HG03103 (cell line): ENCODE results near the gene PMIS2.
"Not testable (repeated sequence)": the region's sequence is repeated elsewhere in the genome, so short reads cannot be mapped to it uniquely, and the experiment has no call there.

ENCODE experiments used
- ATAC-seq: cut with Tn5 transposase; IDR thresholded peaks from one replicate; pipeline ENCODE4 v1.9.1; 2021; ENCODE audit warnings: low read depth; ENCODE audit not compliant: unreplicated experiment

The PMIS2 gene

GRCh38 chr19:35587321-35587720 lies 1.3 kb downstream of the PMIS2 start:
- no peak for ATAC-seq

- ATAC-seq: no peak
These were observed 4.9 kb downstream of the PMIS2 start for GRCh38 chr19:35590875-35591274.

GRCh38 chr19:35592226-35592625 lies 6.3 kb downstream of the PMIS2 start:
- ATAC-seq: no peak

DNA sequence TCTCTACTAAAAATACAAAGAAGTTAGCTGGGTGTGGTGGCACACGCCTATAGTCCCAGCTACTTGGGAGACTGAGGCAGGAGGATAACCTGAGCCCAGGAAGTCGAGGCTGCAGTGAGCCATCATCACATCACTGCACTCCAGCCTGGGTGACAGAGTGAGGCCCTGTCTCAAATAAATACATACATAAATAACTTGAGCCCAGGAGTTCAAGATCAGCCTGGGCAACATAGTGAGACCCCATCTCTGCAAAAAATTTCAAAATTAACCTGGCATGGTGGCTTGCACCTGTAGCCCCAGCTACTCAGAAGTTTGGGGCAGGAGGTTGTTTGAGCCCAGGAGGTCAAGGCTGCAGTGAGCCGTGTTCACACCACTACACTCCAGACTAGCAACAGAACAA lies 9.1 kb downstream of the PMIS2 start:
- ATAC-seq: not testable (repeated sequence)

DNA sequence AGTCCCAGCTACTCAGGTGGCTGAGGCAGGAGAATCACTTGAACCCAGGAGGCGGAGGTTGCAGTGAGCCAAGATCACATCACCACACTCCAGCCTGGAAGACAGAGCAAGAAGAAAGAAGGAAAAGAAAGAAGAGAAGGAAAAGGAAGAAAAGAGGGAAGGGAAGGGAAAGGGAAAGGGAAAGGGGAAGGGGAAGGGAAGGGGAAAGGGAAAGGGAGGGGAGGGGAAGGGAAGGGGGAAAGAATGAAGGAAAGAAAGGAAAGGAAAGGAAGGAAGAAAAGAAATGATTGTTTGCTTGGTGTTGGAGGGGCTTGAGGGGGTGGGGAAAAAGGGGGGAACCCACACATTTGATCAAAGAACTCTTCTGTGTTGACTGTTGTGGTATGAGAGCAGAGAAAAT lies 10.0 kb downstream of the PMIS2 start:
- no peak for ATAC-seq

DNA sequence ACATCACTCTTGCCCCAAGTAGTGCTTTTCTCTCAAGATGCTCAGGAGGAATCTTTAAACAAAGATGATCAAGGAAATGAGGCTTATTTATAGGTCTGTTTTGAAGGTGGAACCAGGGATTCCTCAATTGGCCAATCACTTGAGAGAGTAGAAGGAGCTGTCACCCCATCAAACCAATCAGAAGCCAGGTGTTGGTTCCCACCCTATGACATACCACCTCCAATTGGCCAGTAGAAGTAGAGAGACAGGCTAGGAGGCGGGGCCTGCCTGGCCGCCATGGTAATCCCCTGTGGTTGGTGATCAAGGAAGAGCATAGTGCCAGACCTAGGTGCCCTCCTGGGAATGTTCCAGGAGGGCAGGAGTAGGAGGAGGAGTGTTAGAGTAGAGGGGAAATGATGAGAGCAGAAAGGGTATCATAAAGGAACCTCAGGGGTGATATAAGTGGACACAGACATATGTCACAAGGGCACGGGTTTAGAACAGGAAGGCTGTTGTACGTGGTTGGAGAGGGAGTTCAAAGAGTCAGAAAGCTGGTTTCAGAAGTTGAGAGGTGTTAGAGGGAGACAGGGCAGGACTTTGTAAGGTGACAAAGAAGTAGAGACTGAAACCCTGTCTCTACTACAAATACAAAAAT lies 10.5 kb downstream of the PMIS2 start:
- no peak for ATAC-seq

DNA sequence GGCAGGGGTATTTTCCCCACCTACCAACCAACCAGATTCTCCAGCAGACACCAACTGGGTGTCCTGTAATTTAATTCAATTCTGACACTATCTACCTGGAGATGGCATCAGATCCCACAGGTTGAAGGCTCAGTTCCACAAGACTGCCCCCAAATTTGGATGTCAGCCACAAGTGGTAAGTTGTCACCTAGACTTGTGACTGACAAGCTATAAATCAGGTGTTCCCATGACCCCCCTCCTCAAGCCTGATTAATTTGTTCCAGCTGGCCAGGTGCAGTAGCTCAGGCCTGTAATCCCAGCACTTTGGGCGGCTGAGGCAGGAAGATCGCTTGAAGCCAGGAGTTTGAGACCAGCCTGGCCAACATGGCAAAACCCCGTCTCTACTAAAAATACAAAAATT lies 16.0 kb downstream of the PMIS2 start:
- ATAC-seq: no peak

DNA sequence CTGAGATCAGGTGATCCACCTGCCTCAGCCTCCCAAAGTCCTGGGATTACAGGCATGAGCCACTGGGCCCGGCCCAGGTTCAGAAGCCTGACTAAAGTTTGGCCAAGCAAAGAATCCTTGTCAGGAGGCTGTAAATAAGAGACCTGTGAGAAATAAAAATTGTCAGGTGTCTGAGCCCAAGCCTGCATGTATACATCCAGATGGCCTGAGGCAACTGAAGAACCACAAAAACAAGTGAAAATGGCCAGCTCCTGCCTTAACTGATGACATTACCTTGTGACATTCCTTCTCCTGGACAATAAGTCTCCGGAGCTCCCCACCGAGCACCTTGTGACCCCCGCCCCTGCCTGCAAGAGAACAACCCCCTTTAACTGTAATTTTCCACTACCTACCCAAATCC lies 18.5 kb downstream of the PMIS2 start:
- not testable (repeated sequence) for ATAC-seq

GRCh38 chr19:35607170-35607569 lies 21.2 kb downstream of the PMIS2 start:
- not testable (repeated sequence) for ATAC-seq

GRCh38 chr19:35607661-35608060 lies 21.7 kb downstream of the PMIS2 start:
- no peak for ATAC-seq

GRCh38 chr19:35608251-35608650 lies 22.3 kb downstream of the PMIS2 start:
- ATAC-seq: no peak

DNA sequence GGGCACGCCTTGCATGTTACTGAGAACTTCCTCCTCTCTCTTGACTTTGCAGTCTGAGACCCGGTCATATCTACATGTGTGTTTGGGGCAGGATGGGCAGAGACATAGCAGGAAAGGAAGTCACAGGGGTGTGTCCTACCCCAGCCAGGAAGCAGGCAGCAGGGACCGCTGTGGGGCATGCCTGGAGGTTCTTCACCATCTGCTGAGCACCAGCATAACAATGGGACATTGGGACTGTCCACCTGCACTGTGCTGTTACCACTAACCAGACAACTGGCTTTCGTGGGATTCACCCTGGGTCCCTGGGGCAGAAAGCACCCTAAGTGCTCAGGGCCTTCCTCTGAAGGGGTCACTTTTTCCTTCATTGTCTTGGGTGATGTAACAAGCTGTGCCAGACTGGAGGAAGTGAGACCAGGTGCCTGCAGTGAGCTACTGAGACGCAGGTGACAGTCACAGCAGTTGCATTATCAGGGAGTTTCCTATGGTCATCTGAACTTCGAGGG lies 23.9 kb downstream of the PMIS2 start:
- no peak for ATAC-seq

GRCh38 chr19:35612224-35612558 lies 26.2 kb downstream of the PMIS2 start:
- no peak for ATAC-seq

GRCh38 chr19:35612559-35613321 lies 26.8 kb downstream of the PMIS2 start, which contains the start of gene HAUS5:
HAUS5 (plus strand) TSS chr19:35612735; CDS start chr19:35612795, 60 bp downstream.
- peak; percentile 70 for ATAC-seq

- no peak for ATAC-seq
These were observed 27.6 kb downstream of the PMIS2 start for GRCh38 chr19:35613574-35613973.

- ATAC-seq: no peak
These were observed 29.1 kb downstream of the PMIS2 start for GRCh38 chr19:35615036-35615435.

DNA sequence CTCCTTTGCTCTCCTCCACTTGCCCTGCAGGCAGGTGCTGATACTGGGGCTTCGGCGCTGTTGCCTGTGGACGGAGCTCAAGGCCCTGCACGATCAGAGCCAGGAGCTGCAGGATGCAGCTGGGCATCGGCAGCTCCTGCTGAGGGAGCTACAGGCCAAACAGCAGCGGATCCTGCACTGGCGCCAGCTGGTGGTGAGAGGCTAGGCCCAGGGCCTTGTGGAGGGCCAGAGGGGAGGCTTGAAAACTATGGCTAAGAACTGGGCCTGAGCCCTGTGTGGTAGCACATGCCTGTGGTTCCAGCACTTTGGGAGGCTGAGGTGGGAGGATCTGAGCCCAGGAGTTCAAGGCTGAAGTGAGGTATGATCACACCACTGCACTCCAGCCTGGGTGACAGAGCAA lies 32.9 kb downstream of the PMIS2 start:
- no peak for ATAC-seq

DNA sequence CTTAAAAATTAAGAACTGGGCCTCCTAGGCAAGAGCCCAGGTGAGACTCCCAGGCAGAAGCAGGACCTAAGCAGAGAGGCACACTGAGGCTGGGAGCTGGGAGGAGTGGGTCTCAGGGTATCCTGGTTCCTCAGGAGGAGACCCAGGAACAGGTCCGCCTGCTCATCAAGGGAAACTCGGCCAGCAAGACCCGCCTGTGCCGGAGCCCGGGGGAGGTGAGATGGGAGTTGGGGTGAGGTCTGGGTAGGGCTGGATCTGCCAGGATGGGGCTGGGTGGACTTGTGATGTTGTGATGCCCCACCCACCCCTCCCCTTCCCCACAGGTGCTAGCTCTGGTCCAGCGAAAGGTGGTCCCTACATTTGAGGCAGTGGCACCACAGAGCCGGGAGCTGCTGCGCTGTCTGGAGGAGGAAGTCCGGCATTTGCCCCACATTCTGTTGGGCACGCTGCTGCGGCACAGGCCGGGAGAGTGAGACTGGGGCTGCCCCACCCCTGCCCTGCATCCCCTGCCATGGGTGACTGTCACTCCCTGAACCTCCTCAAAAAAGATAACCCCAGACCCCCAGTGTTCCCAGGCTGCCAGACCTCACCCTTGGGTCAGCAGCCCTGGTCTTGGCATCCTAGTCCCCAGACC lies 33.4 kb downstream of the PMIS2 start:
- no peak for ATAC-seq

GRCh38 chr19:35620001-35620400 lies 34.0 kb downstream of the PMIS2 start:
- no peak for ATAC-seq

DNA sequence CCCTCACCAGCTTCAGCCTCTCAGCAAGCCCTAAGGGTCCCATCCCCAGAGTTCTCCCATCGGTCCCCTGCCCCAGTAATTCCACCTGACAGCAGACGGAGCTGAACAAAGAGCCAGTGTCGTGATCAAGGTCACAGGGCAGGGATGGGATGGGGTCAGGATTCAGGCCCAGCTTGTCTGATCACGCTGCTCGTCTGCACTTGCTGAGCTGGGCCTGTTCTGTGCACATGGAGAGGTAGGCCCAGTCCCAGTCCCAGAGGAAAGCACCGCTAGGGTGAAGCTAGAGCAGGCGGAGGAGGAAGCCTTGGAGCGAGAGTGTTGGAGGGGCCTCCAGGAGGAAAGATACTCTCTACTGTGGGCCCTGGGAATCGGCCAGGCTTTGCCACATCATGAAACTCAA lies 35.7 kb downstream of the PMIS2 start:
- ATAC-seq: no peak

DNA sequence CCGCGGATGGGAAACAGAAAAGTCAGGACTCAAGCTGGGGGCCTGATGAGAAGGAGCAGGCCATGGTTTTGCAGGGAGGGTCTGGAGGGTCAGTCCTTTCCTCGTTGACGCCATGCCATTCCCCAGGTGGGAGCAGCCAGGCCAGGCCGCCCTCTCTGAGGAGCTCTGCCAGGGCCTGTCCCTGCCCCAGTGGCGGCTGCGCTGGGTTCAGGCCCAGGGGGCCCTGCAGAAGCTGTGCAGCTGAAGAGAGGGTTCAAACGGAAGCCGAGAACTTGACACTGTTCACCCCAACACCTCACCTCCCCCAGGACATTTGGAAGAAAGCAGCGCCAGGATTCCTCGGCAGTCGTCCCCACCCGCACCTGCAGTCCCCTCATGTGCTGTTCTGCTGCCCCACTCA lies 36.8 kb downstream of the PMIS2 start:
- no peak for ATAC-seq
